HG02885 (cell line): ENCODE results near the gene WFDC2.
A peak's percentile ranks its signal among the peaks of the same experiment; 100 is the strongest.

Source experiments
- ATAC-seq: cut with Tn5 transposase; IDR thresholded peaks from one replicate; pipeline ENCODE4 v1.9.1; 2021; ENCODE audit warnings: mild to moderate bottlenecking; ENCODE audit not compliant: unreplicated experiment, poor library complexity

WFDC2 gene

GRCh38 chr20:45469336-45470261 lies at the start of gene WFDC2:
TSS of gene WFDC2 (plus strand) at chr20:45469753. CDS start at chr20:45469782, 29 bp downstream.
- ATAC-seq = no peak

GRCh38 chr20:45420125-45420524 lies 49.4 kb upstream of the WFDC2 start:
- ATAC-seq = no peak

- no peak for ATAC-seq
These were observed 45.9 kb upstream of the WFDC2 start for GRCh38 chr20:45423700-45424099.

GRCh38 chr20:45425561-45425960 lies 44.0 kb upstream of the WFDC2 start:
- no peak for ATAC-seq

- no peak for ATAC-seq
These were observed 43.1 kb upstream of the WFDC2 start for GRCh38 chr20:45426320-45427016.

GRCh38 chr20:45427236-45428149 lies 42.1 kb upstream of the WFDC2 start:
- no peak for ATAC-seq

- no peak for ATAC-seq
These were observed 39.9 kb upstream of the WFDC2 start for GRCh38 chr20:45429618-45430017.

- peak; percentile 48 for ATAC-seq
These were observed 37.3 kb upstream of the WFDC2 start for GRCh38 chr20:45432294-45432693.

GRCh38 chr20:45433316-45433715 lies 36.2 kb upstream of the WFDC2 start:
- ATAC-seq = no peak

- ATAC-seq = no peak
These were observed 35.6 kb upstream of the WFDC2 start for GRCh38 chr20:45433976-45434375.

GRCh38 chr20:45436732-45437485 lies 32.6 kb upstream of the WFDC2 start:
- peak; percentile 83 for ATAC-seq

- ATAC-seq = no peak
These were observed 29.1 kb upstream of the WFDC2 start for GRCh38 chr20:45440424-45440823.

- ATAC-seq = no peak
These were observed 28.5 kb upstream of the WFDC2 start for GRCh38 chr20:45440891-45441685.

- no peak for ATAC-seq
These were observed 27.8 kb upstream of the WFDC2 start for GRCh38 chr20:45441746-45442145.

- no peak for ATAC-seq
These were observed 25.5 kb upstream of the WFDC2 start for GRCh38 chr20:45444050-45444449.

GRCh38 chr20:45445805-45446562 lies 23.6 kb upstream of the WFDC2 start:
- no peak for ATAC-seq

- ATAC-seq = no peak
These were observed 21.3 kb upstream of the WFDC2 start for GRCh38 chr20:45448270-45448669.

GRCh38 chr20:45449528-45449927 lies 20.0 kb upstream of the WFDC2 start:
- ATAC-seq = no peak
